IPS DF 4.7 (cell line): ENCODE results near the gene EPGN.

Experiments used
- DNase-seq: peaks from one replicate; pipeline ENCODE4 v3.0.0-alpha.2; 2013; ENCODE audit warnings: low spot score; ENCODE audit errors: extremely low read depth

The EPGN gene

GRCh38 chr4:74309223-74309622 is 953 bp downstream of the EPGN start:
- no peak for DNase-seq

- peak; percentile 11 for DNase-seq
Observed at GRCh38 chr4:74311696-74312313, 3.5 kb downstream of the EPGN start.

GRCh38 chr4:74314329-74314728 is 6.1 kb downstream of the EPGN start:
- DNase-seq: no peak

- no peak for DNase-seq
Observed at GRCh38 chr4:74314944-74315343, 6.7 kb downstream of the EPGN start.

GRCh38 chr4:74315376-74315775 is 7.1 kb downstream of the EPGN start:
- DNase-seq: no peak

- no peak for DNase-seq
Observed at GRCh38 chr4:74316397-74316796, 8.1 kb downstream of the EPGN start.

- DNase-seq: no peak
Observed at GRCh38 chr4:74317616-74318246, 9.5 kb downstream of the EPGN start.

GRCh38 chr4:74318276-74318675 is 10.0 kb downstream of the EPGN start:
- DNase-seq: no peak

- no peak for DNase-seq
Observed at GRCh38 chr4:74319470-74319869, 11.2 kb downstream of the EPGN start.

- peak; percentile 22 for DNase-seq
Observed at GRCh38 chr4:74320559-74321118, 12.4 kb downstream of the EPGN start.

GRCh38 chr4:74322301-74322700 is 14.0 kb downstream of the EPGN start:
- DNase-seq: no peak

GRCh38 chr4:74323663-74324062 is 15.4 kb downstream of the EPGN start:
- DNase-seq: no peak

- no peak for DNase-seq
Observed at GRCh38 chr4:74324262-74324661, 16.0 kb downstream of the EPGN start.

GRCh38 chr4:74325886-74326285 is 17.6 kb downstream of the EPGN start:
- DNase-seq: no peak

- no peak for DNase-seq
Observed at GRCh38 chr4:74327762-74328161, 19.5 kb downstream of the EPGN start.

- no peak for DNase-seq
Observed at GRCh38 chr4:74328501-74328900, 20.2 kb downstream of the EPGN start.

- no peak for DNase-seq
Observed at GRCh38 chr4:74329307-74329706, 21.0 kb downstream of the EPGN start.

GRCh38 chr4:74330295-74330750 is 22.1 kb downstream of the EPGN start:
- no peak for DNase-seq

GRCh38 chr4:74331252-74331651 is 23.0 kb downstream of the EPGN start:
- no peak for DNase-seq

GRCh38 chr4:74331944-74332343 is 23.7 kb downstream of the EPGN start:
- DNase-seq: no peak

GRCh38 chr4:74334636-74335035 is 26.4 kb downstream of the EPGN start:
- DNase-seq: no peak

GRCh38 chr4:74335341-74336021 is 27.2 kb downstream of the EPGN start:
- no peak for DNase-seq
